AG09309 (cell line): ENCODE data around the gene CLEC9A.

Experiments used
- DNase-seq: peaks from one replicate; pipeline ENCODE4 v3.0.0-alpha.2; 2010; ENCODE audit warnings: low read depth
- H3K4me3 ChIP-seq: 2 replicates; pipeline ENCODE4 v1.5.1; 2011; ENCODE audit warnings: mild to moderate bottlenecking, low read depth, low read length, moderate library complexity; ENCODE audit not compliant: control insufficient read depth
- CTCF ChIP-seq: IDR thresholded peaks from 2 replicates; pipeline ENCODE4 v1.5.1; 2011; ENCODE audit warnings: mild to moderate bottlenecking, low read depth, low read length, inconsistent platforms; ENCODE audit not compliant: insufficient read depth, control insufficient read depth; ENCODE audit errors: missing control alignments

CLEC9A gene

GRCh38 chr12:10110256-10110844 is 79.9 kb downstream of the CLEC9A start:
- no peak overlapping the region for H3K4me3 ChIP-seq
- TF ChIP-seq CTCF = no peak
- no peak for DNase-seq

GRCh38 chr12:10111451-10111850 is 81.0 kb downstream of the CLEC9A start:
- DNase-seq = no peak
- H3K4me3 ChIP-seq = no peak overlapping the region
- no peak for TF ChIP-seq CTCF

- H3K4me3 ChIP-seq = no peak overlapping the region
- TF ChIP-seq CTCF = no peak
- DNase-seq = no peak
These were observed 82.6 kb downstream of the CLEC9A start for GRCh38 chr12:10113075-10113474.

- no peak for TF ChIP-seq CTCF
These were observed 83.4 kb downstream of the CLEC9A start for GRCh38 chr12:10113920-10114319.

GRCh38 chr12:10115311-10115710 is 84.8 kb downstream of the CLEC9A start:
- no peak overlapping the region for H3K4me3 ChIP-seq
- DNase-seq = no peak
- TF ChIP-seq CTCF = no peak

More at GRCh38 chr12:10113920-10114319, 83.4 kb downstream of the CLEC9A start:
- DNase-seq = no peak
- H3K4me3 ChIP-seq = no peak overlapping the region
